ENCODE measurements around the gene PAX8. TPM values are rescaled to one million over a fixed set of nuclear protein-coding genes. Genes with fewer than 3 reads are reported as not detected.

The PAX8 gene
- total and polyA plus RNA-seq, 2 donors (not counting 1 experiment from before 2014, with no cell fraction given), result 0.45 to 0.64 TPM

- peaks cover 11 to 85% of the 10 kb centered on the region in 2 experiments for H3K36me3 ChIP-seq (replicated peaks in 1 of 2; ENCODE audit: control extremely low read depth in 1 of 2, control insufficient read depth in 1 of 2, extremely low read depth in 1 of 2, insufficient read depth in 2 of 2, low read length in 1 of 2)
- peak overlapping the region; percentile 71 for H3K4me2 ChIP-seq (replicated peaks; ENCODE audit: low read depth, low read length, poor library complexity, severe bottlenecking)
- peak overlapping the region in 2 of 5 experiments; percentile 33 to 47 for H3K4me3 ChIP-seq (ENCODE audit: control extremely low read depth in 1 of 5, extremely low read depth in 1 of 5, insufficient read depth in 1 of 5, low read depth in 2 of 5, low read length in 4 of 5)
- Mint-ChIP-seq H3K27ac (peak overlapping the region; percentile 59), H3K9me3 (ENCODE audit: insufficient read depth) (no peaks in the 10 kb centered on the region), H3K27me3 (no peaks in the 10 kb centered on the region), H3K4me3 (peak overlapping the region; percentile 80), H3K4me1 (peaks cover 7% of the 10 kb centered on the region)
- H3K4me1 ChIP-seq (ENCODE audit: control insufficient read depth in 2 of 2, insufficient read depth in 2 of 2, low read length in 2 of 2), result peaks cover 7 to 10% of the 10 kb centered on the region in 2 donors
- POLR2A ChIA-PET, result interaction anchor here (0.6 to 2.2 kb wide), 8 partner anchors 8 to 119 kb away, joined by 3 to 14 read pairs (median 5); partner anchors contain the start of gene PSD4
- TF ChIP-seq, protein P1, sequence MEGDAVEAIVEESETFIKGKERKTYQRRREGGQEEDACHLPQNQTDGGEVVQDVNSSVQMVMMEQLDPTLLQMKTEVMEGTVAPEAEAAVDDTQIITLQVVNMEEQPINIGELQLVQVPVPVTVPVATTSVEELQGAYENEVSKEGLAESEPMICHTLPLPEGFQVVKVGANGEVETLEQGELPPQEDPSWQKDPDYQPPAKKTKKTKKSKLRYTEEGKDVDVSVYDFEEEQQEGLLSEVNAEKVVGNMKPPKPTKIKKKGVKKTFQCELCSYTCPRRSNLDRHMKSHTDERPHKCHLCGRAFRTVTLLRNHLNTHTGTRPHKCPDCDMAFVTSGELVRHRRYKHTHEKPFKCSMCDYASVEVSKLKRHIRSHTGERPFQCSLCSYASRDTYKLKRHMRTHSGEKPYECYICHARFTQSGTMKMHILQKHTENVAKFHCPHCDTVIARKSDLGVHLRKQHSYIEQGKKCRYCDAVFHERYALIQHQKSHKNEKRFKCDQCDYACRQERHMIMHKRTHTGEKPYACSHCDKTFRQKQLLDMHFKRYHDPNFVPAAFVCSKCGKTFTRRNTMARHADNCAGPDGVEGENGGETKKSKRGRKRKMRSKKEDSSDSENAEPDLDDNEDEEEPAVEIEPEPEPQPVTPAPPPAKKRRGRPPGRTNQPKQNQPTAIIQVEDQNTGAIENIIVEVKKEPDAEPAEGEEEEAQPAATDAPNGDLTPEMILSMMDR (IDR thresholded peaks at IDR 0.05), result no peak
- no peak for TF ChIP-seq EZH2 (IDR thresholded peaks at IDR 0.05; ENCODE audit: borderline replicate concordance, insufficient read depth, low read depth, low read length, poor library complexity, severe bottlenecking)
- H3K27ac ChIP-seq (ENCODE audit: low read length in 2 of 2), result peak overlapping the region in 1 of 2 donors; percentile 54
- ATAC-seq (ENCODE audit: low read depth) (no peak), DNase-seq (no peak)
- peak overlapping the region; percentile 41 for H3K9ac ChIP-seq (ENCODE audit: low read length)
- peaks cover 75% of the 10 kb centered on the region for H4K20me1 ChIP-seq (ENCODE audit: control insufficient read depth, insufficient read depth, low read length, poor library complexity, severe bottlenecking)
- no peaks in the 10 kb centered on the region for H3K27me3 ChIP-seq (replicated peaks in 1 of 4; ENCODE audit: control extremely low read depth in 1 of 4, control insufficient read depth in 3 of 4, insufficient read depth in 4 of 4, low read length in 3 of 4)
- intact Hi-C loops (cut with micrococcal nuclease), result no loop called here
- peak overlapping the region; percentile 43 for H2AFZ ChIP-seq (ENCODE audit: insufficient read depth, low read depth, low read length, poor library complexity, severe bottlenecking)
- H3K9me3 ChIP-seq (ENCODE audit: control extremely low read depth in 1 of 3, control insufficient read depth in 2 of 3, insufficient read depth in 1 of 3, low read length in 2 of 3), result peaks cover 0 to 4% (median 0%) of the 10 kb centered on the region in 3 donors
- 78% methylated on average over 31 of the region's 32 CpGs for WGBS (ENCODE audit: insufficient coverage)
- CTCF ChIA-PET, result interaction anchor here (0.9 to 17.9 kb wide), 23 partner anchors 8 to 191 kb away, joined by 3 to 590 read pairs (median 5); partner anchors contain the start of gene PSD4
- no peaks in the 10 kb centered on the region for H3K79me2 ChIP-seq (ENCODE audit: control insufficient read depth, insufficient read depth, low read length)
Measured at GRCh38 chr2:113198048-113198789, 80.5 kb downstream of the PAX8 start.
